GM18526 (cell line): ENCODE measurements around the gene OFD1.
A peak's percentile ranks its signal among the peaks of the same experiment; 100 is the strongest.

Source experiments
- POLR2A ChIP-seq: IDR thresholded peaks from 3 replicates; pipeline ENCODE4 v1.6.1; 2011; ENCODE audit not compliant: insufficient read length; ENCODE audit errors: extremely low read depth

Gene OFD1, protein sequence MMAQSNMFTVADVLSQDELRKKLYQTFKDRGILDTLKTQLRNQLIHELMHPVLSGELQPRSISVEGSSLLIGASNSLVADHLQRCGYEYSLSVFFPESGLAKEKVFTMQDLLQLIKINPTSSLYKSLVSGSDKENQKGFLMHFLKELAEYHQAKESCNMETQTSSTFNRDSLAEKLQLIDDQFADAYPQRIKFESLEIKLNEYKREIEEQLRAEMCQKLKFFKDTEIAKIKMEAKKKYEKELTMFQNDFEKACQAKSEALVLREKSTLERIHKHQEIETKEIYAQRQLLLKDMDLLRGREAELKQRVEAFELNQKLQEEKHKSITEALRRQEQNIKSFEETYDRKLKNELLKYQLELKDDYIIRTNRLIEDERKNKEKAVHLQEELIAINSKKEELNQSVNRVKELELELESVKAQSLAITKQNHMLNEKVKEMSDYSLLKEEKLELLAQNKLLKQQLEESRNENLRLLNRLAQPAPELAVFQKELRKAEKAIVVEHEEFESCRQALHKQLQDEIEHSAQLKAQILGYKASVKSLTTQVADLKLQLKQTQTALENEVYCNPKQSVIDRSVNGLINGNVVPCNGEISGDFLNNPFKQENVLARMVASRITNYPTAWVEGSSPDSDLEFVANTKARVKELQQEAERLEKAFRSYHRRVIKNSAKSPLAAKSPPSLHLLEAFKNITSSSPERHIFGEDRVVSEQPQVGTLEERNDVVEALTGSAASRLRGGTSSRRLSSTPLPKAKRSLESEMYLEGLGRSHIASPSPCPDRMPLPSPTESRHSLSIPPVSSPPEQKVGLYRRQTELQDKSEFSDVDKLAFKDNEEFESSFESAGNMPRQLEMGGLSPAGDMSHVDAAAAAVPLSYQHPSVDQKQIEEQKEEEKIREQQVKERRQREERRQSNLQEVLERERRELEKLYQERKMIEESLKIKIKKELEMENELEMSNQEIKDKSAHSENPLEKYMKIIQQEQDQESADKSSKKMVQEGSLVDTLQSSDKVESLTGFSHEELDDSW

DNA sequence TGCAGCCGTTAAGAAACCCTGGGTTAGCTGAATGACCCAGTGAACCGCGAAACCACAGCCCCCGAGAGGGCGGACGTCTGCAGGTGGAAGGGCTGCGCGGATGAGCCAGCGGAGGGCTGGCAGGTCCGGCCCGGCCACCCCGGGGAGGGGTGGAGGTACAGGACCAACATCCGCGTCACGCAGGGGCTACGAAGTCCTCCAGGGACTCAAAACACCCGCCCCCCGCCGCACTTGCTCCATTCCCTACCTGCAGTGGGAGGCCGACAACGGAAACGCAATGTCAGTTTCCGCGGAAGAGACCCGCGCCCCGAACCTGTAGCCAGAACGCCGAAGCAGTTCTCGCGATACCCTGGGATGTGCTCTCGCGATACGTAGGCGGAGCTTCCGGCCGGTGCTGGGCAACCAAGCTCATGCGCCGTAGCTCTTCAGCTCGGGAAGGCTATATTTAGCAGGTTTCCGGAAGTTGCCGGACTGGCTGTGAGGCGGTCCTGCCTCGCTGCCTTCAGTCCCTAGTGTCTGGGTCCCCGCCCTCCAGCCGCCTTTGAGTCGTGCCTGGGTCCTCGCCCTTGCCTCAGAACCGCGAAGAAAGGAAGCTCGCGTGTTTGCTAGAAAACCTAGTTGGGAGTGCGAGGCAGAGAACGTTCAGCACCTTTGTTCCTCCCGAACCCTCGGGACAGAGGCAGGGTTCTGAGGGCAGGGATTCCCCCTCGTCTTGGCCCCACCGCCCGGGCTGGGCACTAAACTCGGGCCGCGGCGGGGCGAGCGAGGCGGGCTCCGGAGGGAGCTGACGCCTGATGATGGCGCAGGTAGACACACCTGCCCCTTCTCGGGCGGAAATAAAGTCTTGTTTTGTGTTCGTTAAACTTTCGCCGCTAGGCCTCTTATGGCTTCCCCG is at the start of gene OFD1, which contains the start of gene TRAPPC2:
Gene OFD1 (plus strand): TSS at position 471 of the 895 bp plus-strand sequence. CDS start 324 bp downstream, at position 795.
Gene TRAPPC2 (minus strand): TSS at position 343 of the 895 bp plus-strand sequence. CDS start 14,657 bp downstream, outside the sequence.
- peak; percentile 85 for TF ChIP-seq POLR2A

GRCh38 chrX:13685126-13685763 is 49.3 kb upstream of the OFD1 start:
- TF ChIP-seq POLR2A: no peak

DNA sequence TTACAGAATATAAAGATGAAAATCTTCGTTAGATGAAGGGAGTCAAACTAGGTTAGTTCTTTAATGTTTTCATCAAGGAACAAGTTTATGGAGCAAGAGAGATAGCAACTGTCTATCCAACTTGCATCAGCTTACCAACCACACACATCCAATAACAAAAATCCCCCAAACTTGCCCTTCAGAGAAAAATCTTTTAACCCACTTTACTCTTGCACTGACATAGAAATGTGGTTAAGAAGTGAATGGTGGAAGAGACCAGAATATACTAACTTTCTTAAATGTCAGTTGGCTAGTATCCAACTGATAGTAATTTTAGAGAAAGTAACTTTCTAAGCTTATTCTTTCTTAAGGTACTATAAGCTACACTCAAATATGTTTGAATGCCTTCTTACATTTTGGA is 47.3 kb upstream of the OFD1 start:
- no peak for TF ChIP-seq POLR2A

- TF ChIP-seq POLR2A: no peak
These were observed 46.1 kb upstream of the OFD1 start for GRCh38 chrX:13688384-13688957.

- peak; percentile 95 for TF ChIP-seq POLR2A
These were observed 45.4 kb upstream of the OFD1 start, which contains the start of gene RAB9A for GRCh38 chrX:13688958-13689740. RAB9A (plus strand) TSS chrX:13689128; CDS start chrX:13708747, 19,619 bp downstream.

DNA sequence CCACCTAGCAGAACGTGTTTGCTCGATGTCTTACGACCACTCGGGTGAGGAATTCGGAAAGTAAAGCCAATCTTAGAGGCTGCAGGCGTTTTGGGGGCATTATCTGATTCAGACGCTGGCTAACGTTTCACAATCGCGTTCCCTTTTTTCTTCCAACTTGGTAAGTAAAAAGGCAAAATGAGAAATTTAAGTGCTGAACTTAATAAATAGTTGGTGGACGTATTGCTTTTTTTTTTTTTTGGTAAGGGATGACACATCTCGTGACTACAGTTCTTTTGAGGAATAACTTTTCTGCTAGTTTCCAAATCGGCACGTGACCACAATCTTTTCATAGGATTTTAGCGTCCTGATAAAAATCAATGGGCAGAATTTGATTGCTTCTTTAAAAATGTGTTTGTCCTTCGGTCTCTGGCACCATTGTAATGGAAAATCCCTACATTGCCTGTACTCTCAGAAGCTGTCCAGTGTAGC is 44.8 kb upstream of the OFD1 start:
- no peak for TF ChIP-seq POLR2A

DNA sequence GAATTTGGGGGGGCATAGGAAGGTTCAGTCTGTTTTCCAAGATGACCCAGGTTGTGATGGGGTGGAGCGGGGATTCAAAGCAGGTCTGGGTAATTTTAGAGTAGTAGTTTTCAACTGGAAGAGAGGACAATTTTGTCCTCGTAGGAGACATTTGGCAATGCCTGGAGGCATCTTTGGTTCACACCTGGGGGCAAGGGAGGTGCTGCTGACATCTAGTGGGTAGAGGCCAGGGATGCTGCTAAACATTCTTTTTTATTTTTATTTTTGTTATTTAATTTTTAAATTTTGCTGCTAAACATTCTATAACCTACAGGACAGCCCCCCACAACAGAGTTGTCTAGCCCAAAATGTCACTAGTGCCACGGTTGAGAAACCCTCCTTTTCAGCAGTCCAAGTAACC is 43.7 kb upstream of the OFD1 start:
- no peak for TF ChIP-seq POLR2A

GRCh38 chrX:13691841-13692371 is 42.6 kb upstream of the OFD1 start:
- TF ChIP-seq POLR2A: no peak

DNA sequence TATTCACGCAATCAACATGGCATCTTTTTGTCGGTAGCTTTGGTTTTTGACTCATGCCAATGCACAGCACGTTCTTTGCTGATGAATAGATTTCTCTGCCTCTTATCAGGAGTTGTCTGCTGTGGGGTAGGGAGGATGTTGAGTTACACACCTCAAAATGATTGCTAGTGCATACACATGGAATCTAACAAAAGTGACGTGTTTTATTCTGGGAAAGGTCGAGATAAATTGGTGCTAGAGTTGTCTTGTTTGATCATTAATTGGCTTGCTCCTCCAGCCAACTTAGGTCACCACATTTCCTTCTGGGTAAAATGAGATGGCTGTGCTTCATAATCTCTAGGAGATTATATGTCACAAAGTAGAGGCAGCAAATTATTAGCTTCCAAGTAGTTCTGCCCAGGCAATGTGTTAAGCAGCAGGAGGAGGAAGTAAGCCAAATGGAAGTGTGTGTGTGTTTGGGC is 41.7 kb upstream of the OFD1 start:
- no peak for TF ChIP-seq POLR2A

GRCh38 chrX:13693341-13693961 is 41.1 kb upstream of the OFD1 start:
- peak; percentile 28 for TF ChIP-seq POLR2A

DNA sequence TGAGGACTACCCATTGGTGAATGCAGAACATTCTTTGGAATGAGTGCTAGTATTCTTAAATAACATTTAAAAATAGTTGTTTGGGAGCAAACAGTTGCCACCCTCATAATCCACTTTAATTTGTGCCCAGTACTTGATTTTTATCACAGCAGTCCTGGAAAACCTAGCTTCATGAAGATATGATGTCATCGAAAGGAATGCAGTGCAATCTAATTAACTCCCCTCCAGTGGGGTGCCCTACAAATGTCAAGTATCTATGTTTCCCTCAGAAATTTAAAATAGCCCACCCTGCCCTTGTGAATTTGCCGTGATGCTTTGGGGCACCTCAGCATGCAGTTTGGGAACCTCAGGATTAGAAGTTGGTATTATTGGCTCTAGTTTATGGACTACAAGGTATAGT is 40.2 kb upstream of the OFD1 start:
- TF ChIP-seq POLR2A: no peak

- no peak for TF ChIP-seq POLR2A
These were observed 39.6 kb upstream of the OFD1 start for GRCh38 chrX:13694983-13695382.
